ENCODE measurements around the gene SLC66A2. TPM values are rescaled to one million over a fixed set of nuclear protein-coding genes. Genes with fewer than 3 reads are reported as not detected.

The SLC66A2 gene
- total RNA-seq, 6 experiments from 2014 or later, result 61.6 to 140 (median 95.8) TPM

GRCh38 chr18:79923896-79924585 is 27.4 kb downstream of the SLC66A2 start:
- DNase-seq (peak in 1 of 3 donors; percentile 44), ATAC-seq (no peak)
- H3K36me3 ChIP-seq, result peaks cover 0 to 51% (median 23%) of the 10 kb centered on the region in 4 donors
- H3K4me1 ChIP-seq, result no peaks in the 10 kb centered on the region
- H3K4me3 ChIP-seq, result no peak overlapping the region
- TF ChIP-seq, protein P1, sequence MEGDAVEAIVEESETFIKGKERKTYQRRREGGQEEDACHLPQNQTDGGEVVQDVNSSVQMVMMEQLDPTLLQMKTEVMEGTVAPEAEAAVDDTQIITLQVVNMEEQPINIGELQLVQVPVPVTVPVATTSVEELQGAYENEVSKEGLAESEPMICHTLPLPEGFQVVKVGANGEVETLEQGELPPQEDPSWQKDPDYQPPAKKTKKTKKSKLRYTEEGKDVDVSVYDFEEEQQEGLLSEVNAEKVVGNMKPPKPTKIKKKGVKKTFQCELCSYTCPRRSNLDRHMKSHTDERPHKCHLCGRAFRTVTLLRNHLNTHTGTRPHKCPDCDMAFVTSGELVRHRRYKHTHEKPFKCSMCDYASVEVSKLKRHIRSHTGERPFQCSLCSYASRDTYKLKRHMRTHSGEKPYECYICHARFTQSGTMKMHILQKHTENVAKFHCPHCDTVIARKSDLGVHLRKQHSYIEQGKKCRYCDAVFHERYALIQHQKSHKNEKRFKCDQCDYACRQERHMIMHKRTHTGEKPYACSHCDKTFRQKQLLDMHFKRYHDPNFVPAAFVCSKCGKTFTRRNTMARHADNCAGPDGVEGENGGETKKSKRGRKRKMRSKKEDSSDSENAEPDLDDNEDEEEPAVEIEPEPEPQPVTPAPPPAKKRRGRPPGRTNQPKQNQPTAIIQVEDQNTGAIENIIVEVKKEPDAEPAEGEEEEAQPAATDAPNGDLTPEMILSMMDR (IDR thresholded peaks at IDR 0.05), result no peak
- TF ChIP-seq POLR2A (IDR thresholded peaks at IDR 0.05), result no peak
- 76% methylated on average over 10 of the region's 26 CpGs for WGBS (ENCODE audit: insufficient coverage, low coverage, low lambda C conversion rate, missing lambda C conversion rate)
- no peak overlapping the region for H3K27ac ChIP-seq
- no peaks in the 10 kb centered on the region for H3K9me3 ChIP-seq
- intact Hi-C loops (cut with DNase I), result no loop called here
- H3K27me3 ChIP-seq, result no peaks in the 10 kb centered on the region

- Histone ChIP-seq H3K36me3 (peaks cover 0 to 50% (median 21%) of the 10 kb centered on the region in 4 donors), H3K4me1 (no peaks in the 10 kb centered on the region), H3K27ac (no peak overlapping the region), H3K4me3 (no peak overlapping the region), H3K27me3 (no peaks in the 10 kb centered on the region), H3K9me3 (no peaks in the 10 kb centered on the region)
- 82% methylated on average over 10 of the region's 17 CpGs for WGBS (ENCODE audit: insufficient coverage, low coverage, low lambda C conversion rate, missing lambda C conversion rate)
- intact Hi-C loops (cut with DNase I), result no loop called here
- no peak for TF ChIP-seq POLR2A (IDR thresholded peaks at IDR 0.05)
- TF ChIP-seq, protein P1 (IDR thresholded peaks at IDR 0.05), result no peak
- peak in 2 of 3 donors; percentile 35 to 37 for DNase-seq
- ATAC-seq, result peak in 1 of 4 donors; percentile 2
Observed at GRCh38 chr18:79922971-79923411, 28.5 kb downstream of the SLC66A2 start.

GRCh38 chr18:79921984-79922965 is 29.2 kb downstream of the SLC66A2 start:
- WGBS (ENCODE audit: insufficient coverage, low coverage, low lambda C conversion rate, missing lambda C conversion rate), result 95% methylated on average over 16 of the region's 24 CpGs
- intact Hi-C loops (cut with DNase I), result no loop called here
- no peak overlapping the region for H3K4me3 ChIP-seq
- TF ChIP-seq POLR2A (IDR thresholded peaks at IDR 0.05), result no peak
- TF ChIP-seq, protein P1 (IDR thresholded peaks at IDR 0.05), result no peak
- no peaks in the 10 kb centered on the region for H3K27me3 ChIP-seq
- ATAC-seq, result peak in 1 of 4 donors; percentile 2
- H3K9me3 ChIP-seq, result no peaks in the 10 kb centered on the region
- peaks cover 0 to 48% (median 20%) of the 10 kb centered on the region in 4 donors for H3K36me3 ChIP-seq
- H3K27ac ChIP-seq, result no peak overlapping the region
- DNase-seq, result peak in 2 of 3 donors; percentile 27 to 42
- no peaks in the 10 kb centered on the region for H3K4me1 ChIP-seq

GRCh38 chr18:79919089-79919488 is 32.4 kb downstream of the SLC66A2 start:
- Histone ChIP-seq H3K27me3 (no peaks in the 10 kb centered on the region), H3K4me3 (no peak overlapping the region), H3K4me1 (no peaks in the 10 kb centered on the region), H3K27ac (no peak overlapping the region), H3K36me3 (peaks cover 0 to 45% (median 20%) of the 10 kb centered on the region in 4 donors), H3K9me3 (no peaks in the 10 kb centered on the region)
- intact Hi-C loops (cut with DNase I), result loop anchor here in 1 of 2 donors (10.0 kb wide), 1 partner anchor 116 kb away; the partner anchor contains the start of gene RBFA
- TF ChIP-seq POLR2A (IDR thresholded peaks at IDR 0.05), result no peak
- TF ChIP-seq, protein P1 (IDR thresholded peaks at IDR 0.05), result no peak
- WGBS (ENCODE audit: insufficient coverage, low coverage, low lambda C conversion rate, missing lambda C conversion rate), result 80% methylated on average over 4 of the region's 19 CpGs
- peak in 2 of 3 donors; percentile 44 to 46 for DNase-seq
- peak in 1 of 4 donors; percentile 7 for ATAC-seq
